Ascending aorta (tissue), 2 donors: Measurements from ENCODE around the gene FAF2. TPM values are rescaled to one million over a fixed set of nuclear protein-coding genes. Genes with fewer than 3 reads are reported as not detected.

Experiments used
- DNase-seq, 2 donors: peaks; one replicate each; pipeline ENCODE4 v3.0.0-alpha.2; 2019; ENCODE audit warnings: low spot score in 2 of 2
- H3K27ac ChIP-seq, 2 donors: fragments of 200-600 bp; sonication (generic); one replicate each; pipeline ENCODE4 v1.5.1; 2016 to 2017; ENCODE audit warnings: mild to moderate bottlenecking in 1 of 2
- H3K27me3 ChIP-seq: fragments of 200-600 bp; sonication (generic); one replicate; pipeline ENCODE4 v1.5.1; 2017
- H3K36me3 ChIP-seq, 2 donors: fragments of 200-600 bp; sonication (generic); one replicate each; pipeline ENCODE4 v1.5.1; 2016
- H3K4me1 ChIP-seq, 2 donors: fragments of 200-600 bp; sonication (generic); one replicate each; pipeline ENCODE4 v1.5.1; 2016 to 2017; ENCODE audit warnings: mild to moderate bottlenecking in 1 of 2
- H3K4me3 ChIP-seq, 2 donors: fragments of 200-600 bp; sonication (generic); one replicate each; pipeline ENCODE4 v1.5.1; 2016 to 2017; ENCODE audit warnings: mild to moderate bottlenecking in 1 of 2
- H3K9me3 ChIP-seq, 2 donors: fragments of 200-600 bp; sonication (generic); one replicate each; pipeline ENCODE4 v1.5.1; 2016
- intact Hi-C: fragments of 100-400 bp; cut with DNase I; formaldehyde crosslinking; loops from one replicate; pipeline ENCODE4 v1.15.1; 2023
- total RNA-seq: library from RNA; depleted of rRNA; stranded (reverse); fragments of >200 nt; gene quantifications from one replicate; pipeline ENCODE4 v1.1.0, GENCODE V29; 2016
- TF ChIP-seq, protein P1 (sequence below), 3 experiments: fragments of 200-600 bp in 2 of 3; fragments of 450-650 bp in 1 of 3; sonication (generic) in 2 of 3; IDR thresholded peaks; one replicate each; pipeline ENCODE4 v1.5.1; 2016 to 2019; ENCODE audit warnings: antibody characterized with exemption in 3 of 3, mild to moderate bottlenecking in 1 of 3, moderate library complexity in 1 of 3

Gene FAF2
- total RNA-seq, 1 donor from 2014 or later, result 18.7 TPM

DNA sequence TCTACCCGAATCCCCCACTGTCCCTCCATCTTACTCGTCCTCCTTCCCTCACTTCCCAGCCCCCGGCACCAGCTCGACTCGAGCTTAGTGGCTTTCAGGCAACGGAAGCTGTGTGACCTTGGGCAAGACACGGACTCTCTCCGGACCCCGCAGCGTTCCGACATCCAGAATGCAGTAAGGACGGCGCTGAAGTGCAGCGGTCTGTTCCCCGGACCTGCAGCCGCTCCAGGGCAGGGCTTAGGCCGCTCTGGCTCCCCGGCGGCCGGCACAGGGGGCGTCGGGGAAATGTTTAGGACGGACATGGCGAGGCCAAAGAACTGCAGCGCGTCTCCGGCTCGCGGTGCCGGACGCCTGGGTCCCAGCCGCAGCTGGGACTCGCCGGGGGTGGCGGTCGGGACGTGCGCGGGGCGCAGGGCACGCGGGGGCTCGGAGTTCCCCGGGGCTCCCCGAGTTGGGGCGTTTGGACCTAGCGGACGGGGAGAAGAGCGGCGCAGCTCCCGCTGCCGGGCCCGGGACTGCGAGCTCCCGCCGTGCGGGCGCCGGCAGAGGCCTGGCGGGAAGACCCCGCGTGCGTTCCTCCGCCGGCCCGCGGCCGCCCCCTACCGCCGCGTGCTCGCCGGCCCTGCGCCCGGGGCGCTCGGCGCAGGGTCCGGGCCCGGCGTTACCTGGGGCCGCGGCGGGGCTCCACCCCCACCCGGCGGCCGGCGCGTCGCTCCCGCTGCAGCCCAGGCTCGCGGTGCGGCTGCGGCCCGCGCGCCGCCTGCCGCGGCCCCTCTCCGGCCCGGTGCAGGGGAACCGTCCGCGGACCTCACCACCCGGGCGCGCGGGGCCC is 94.6 kb downstream of the FAF2 start:
- H3K9me3 ChIP-seq, result no peaks in the 10 kb centered on the region
- H3K27ac ChIP-seq, result peak overlapping the region in 1 of 2 donors; percentile 45
- DNase-seq, result no peak
- peak overlapping the region; percentile 82 to 85 for H3K4me3 ChIP-seq
- no peaks in the 10 kb centered on the region for H3K27me3 ChIP-seq
- TF ChIP-seq, protein P1, sequence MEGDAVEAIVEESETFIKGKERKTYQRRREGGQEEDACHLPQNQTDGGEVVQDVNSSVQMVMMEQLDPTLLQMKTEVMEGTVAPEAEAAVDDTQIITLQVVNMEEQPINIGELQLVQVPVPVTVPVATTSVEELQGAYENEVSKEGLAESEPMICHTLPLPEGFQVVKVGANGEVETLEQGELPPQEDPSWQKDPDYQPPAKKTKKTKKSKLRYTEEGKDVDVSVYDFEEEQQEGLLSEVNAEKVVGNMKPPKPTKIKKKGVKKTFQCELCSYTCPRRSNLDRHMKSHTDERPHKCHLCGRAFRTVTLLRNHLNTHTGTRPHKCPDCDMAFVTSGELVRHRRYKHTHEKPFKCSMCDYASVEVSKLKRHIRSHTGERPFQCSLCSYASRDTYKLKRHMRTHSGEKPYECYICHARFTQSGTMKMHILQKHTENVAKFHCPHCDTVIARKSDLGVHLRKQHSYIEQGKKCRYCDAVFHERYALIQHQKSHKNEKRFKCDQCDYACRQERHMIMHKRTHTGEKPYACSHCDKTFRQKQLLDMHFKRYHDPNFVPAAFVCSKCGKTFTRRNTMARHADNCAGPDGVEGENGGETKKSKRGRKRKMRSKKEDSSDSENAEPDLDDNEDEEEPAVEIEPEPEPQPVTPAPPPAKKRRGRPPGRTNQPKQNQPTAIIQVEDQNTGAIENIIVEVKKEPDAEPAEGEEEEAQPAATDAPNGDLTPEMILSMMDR (IDR thresholded peaks at IDR 0.05), result peak in 2 of 3 experiments; percentile 8 to 13
- H3K36me3 ChIP-seq, result no peaks in the 10 kb centered on the region
- peaks cover 0 to 15% of the 10 kb centered on the region in 2 donors for H3K4me1 ChIP-seq
- intact Hi-C loops, result loop anchor here (5.0 kb wide), 1 partner anchor 181 kb away; the partner anchor contains the start of gene KIAA1191

DNA sequence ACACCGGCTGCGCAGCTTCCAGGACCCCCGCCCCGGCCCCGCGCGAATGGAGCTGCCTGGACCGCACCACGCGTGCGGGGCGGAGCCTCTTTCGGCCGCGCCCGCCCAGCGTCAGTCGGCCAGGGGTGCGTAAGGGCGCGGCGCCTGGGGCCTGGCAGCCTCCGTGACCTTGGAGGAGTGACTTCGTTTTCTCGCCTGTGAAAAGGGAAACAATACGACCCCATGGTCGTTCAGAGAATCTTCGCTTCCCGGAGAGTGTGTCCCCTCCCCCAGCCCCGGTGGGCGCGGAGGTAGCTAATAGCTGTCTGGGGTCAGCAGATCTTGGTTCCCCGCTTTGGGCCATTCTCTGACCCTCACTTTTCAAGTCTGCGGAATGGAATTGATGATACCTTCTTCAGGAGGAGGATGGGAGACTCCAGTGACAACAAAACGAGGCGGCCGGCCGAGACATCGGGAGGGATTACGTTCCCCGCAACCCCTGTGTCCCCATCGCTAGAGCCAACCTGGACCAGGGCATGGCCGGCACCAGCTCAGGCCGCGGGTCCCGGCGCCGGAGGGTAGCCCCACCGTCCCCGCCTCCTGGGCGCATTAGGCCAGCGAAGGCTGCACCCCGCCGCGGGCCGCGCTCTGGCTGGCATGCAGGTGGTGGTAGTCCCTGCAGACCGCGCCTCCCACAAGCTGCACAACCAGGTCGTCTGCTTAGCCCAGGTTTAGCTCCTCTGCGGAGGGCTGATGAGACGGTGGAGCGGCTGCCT is 95.4 kb downstream of the FAF2 start:
- Histone ChIP-seq H3K27ac (peak overlapping the region; percentile 2 to 40), H3K9me3 (no peaks in the 10 kb centered on the region), H3K36me3 (no peaks in the 10 kb centered on the region), H3K4me3 (peak overlapping the region; percentile 82 to 85), H3K27me3 (no peaks in the 10 kb centered on the region), H3K4me1 (peaks cover 0 to 9% of the 10 kb centered on the region in 2 donors)
- TF ChIP-seq, protein P1 (IDR thresholded peaks at IDR 0.05), result no peak
- DNase-seq, result peak in 1 of 2 donors; percentile 80
- intact Hi-C loops, result loop anchor here (5.0 kb wide), 1 partner anchor 181 kb away; the partner anchor contains the start of gene KIAA1191

DNA sequence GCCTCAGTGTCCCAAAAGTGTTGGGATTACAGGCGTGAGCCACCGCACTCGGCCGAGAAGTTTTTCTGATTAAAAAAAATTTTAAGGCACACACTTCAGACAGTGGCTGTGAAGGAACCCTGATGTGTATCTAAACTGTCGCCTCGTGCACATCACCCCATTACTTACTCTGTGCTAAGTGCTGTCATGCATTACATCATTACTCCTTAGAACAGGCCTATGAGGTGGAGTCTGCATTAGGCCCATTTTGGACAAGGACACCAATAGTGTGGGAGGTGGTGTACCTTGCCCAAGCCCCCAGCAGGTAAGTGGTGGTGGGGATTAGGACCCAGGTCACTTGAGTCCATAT is 97.2 kb downstream of the FAF2 start:
- no peaks in the 10 kb centered on the region for H3K36me3 ChIP-seq
- no peaks in the 10 kb centered on the region for H3K9me3 ChIP-seq
- DNase-seq, result no peak
- H3K27me3 ChIP-seq, result no peaks in the 10 kb centered on the region
- H3K4me3 ChIP-seq, result no peak overlapping the region
- H3K27ac ChIP-seq, result no peak overlapping the region
- TF ChIP-seq, protein P1 (IDR thresholded peaks at IDR 0.05), result no peak
- intact Hi-C loops, result no loop called here
- peaks cover 0 to 8% of the 10 kb centered on the region in 2 donors for H3K4me1 ChIP-seq

DNA sequence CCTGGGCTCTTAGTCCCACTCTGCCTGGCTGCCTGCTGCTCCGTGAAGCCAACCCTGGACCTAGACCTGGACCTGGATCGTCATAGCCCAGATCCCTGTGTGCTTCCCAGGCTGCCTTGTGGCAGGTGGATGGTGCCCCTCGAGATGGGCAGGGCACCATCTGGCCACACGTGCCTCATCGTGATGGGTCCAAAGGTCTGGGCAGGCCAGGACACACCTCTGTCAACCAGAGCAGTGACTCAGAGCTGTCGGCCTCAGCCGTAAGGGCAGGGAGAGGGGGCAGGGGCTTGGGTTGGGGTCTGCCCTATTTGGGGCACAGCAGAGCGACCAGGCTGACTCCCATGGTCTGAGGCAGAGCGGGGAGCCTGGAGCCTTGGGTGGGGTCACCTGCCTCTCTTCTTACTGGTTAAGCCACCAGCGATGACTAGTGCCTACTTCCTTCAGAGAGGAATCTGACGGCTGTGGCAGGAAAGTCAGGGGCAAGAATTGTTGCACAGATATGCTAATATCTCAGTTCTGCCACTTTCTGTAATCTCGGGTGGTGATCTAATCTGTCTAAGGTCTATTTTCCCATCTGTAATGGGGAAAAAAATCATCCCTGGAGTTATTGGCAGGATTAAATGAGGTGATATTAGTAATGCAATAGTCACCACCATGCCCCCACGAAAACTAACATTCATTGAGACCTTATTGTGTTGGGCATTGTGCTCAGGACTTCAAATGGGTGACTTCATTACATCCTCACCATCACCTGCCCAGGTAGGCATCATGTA is 97.7 kb downstream of the FAF2 start:
- intact Hi-C loops, result no loop called here
- TF ChIP-seq, protein P1 (IDR thresholded peaks at IDR 0.05), result no peak
- Histone ChIP-seq H3K36me3 (no peaks in the 10 kb centered on the region), H3K4me3 (no peak overlapping the region), H3K9me3 (no peaks in the 10 kb centered on the region), H3K4me1 (peaks cover 0 to 8% of the 10 kb centered on the region in 2 donors), H3K27ac (no peak overlapping the region), H3K27me3 (no peaks in the 10 kb centered on the region)
- DNase-seq, result no peak

DNA sequence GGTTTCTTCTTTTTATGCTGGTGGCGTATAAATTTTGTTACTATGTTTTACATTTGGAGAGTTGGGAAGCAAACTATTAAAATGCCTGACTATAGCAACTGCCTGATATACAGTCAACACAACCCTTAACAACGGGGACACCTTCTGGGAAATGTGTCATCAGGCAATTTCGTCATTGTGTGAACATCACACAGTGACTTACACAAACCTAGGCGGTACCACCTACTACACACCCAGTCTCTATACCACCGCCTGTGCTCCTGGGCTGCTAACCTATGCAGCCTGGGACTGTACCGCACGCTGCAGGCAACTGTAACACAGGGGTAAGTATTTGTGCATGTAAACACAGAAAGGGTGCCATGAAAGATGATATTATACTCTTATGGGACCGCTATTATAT is 99.6 kb downstream of the FAF2 start:
- TF ChIP-seq, protein P1 (IDR thresholded peaks at IDR 0.05), result no peak

More for the DNA sequence above, 99.6 kb downstream of the FAF2 start:
- H3K36me3 ChIP-seq, result no peaks in the 10 kb centered on the region
- H3K4me1 ChIP-seq, result peaks cover 0 to 5% of the 10 kb centered on the region in 2 donors
- intact Hi-C loops, result no loop called here
- no peaks in the 10 kb centered on the region for H3K9me3 ChIP-seq
- H3K4me3 ChIP-seq, result no peak overlapping the region
- no peak overlapping the region for H3K27ac ChIP-seq
- H3K27me3 ChIP-seq, result no peaks in the 10 kb centered on the region
- DNase-seq, result no peak
